CD4-positive, alpha-beta T cell treated with Interleukin-6 for 4 hours (primary cell): Measurements from ENCODE around the gene FNDC5.
A peak's percentile ranks its signal among the peaks of the same experiment; 100 is the strongest.
"Not testable (repeated sequence)": the region's sequence is repeated elsewhere in the genome, so short reads cannot be mapped to it uniquely, and the experiment has no call there.

Experiments used
- DNase-seq: peaks from one replicate; pipeline ENCODE4 v3.0.0-alpha.2; 2020; ENCODE audit warnings: mixed read lengths

FNDC5 gene

DNA sequence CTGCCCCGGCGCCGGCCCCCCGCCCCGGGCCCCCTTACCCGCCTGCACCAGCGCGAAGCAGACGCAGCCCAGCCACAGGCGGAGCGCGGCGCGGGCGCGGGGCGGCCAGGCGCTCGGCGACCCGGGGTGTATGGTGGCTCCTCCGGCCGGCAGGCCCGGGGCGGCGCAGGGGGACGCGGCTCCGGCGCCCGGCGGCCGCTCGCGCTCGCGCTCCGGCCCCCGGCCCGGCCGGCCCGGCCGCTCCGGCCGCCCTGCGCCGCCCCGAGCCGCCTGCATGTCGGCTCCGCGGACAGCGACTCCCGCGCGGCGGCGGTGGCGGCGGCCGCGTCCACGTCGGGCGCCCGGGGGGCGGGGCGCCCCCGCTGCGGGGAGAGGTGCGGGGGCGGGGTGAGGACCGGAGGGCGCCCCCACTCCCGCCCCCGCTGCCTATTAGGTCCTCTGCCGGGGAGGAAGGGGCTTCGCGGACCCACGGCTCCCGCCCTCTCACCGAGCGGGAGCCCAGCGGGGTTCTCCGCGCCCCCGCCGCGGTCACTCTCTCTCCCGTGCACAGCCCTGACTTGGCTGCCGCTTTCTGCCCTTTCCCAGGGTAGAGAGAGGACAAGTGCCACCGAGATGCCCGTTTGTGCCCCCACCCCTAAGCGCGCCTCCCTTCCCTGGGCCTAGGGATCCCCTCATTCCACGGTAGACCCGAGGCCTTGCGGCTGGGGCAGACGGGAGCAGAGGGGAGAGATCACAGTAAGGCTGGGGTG is at the start of gene FNDC5:
Gene FNDC5 (minus strand): TSS at position 298 of the 749 bp plus-strand sequence.
- no peak for DNase-seq

DNA sequence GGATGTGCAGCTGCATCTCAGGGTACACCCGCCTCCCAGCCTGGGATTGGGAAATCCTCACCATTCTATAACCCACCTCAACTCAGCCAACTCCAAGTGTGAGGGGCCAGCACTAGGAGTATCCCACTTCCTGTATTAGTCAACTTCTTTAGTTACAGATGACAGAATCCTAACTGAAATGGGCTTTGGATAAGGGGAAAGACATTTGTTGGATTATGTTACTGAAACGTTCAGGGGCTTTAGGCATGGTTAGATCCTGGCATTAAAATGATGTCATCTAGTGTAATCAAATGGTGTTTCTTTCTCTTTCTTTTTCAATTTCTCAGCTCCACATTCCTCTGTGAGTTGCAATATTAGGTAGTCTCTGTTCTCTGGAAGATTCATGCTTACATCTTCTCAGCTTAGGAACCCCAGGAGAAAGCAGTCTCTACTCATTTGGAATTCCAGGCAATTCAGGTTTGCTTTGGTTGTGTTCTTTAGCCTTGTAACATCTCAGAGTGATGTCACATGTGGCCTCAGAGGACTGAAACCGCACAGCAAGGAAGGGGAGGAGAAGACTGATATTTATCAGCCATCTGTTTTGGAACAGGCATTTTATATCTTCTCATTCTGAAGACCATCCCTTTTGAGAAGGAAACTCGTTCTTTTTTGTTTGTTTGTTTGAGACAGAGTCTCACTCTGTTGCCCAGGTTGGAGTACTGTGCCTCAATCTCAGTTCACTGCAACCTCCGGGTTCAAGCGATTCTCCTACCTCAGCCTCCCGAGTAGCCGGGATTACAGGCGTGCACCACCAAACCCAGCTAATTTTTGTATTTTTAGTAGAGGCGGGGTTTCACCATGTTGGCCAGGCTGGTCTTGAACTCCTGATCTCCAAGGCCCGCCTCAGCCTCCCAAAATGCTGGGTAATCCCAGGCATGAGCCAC is 49.4 kb upstream of the FNDC5 start:
- DNase-seq: no peak

DNA sequence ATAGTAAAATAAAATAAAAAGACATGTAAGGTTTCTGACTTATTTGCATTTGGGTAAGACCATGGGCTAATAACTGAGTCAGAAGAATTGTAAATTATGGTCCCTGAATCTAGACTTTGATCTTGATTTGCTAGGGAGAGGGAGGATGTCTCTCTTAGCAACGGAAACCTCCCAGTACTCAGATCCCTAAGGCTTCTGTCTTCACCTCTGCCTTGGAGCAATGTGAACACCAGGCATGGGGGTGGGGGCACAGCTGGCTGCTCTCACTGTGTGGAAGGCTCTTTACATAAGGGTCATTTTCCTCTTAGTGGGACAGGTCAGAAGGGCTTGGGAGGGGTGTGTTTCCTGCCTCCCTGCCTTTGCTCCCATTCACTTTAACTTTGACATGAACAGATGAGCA is 47.5 kb upstream of the FNDC5 start:
- DNase-seq: no peak

DNA sequence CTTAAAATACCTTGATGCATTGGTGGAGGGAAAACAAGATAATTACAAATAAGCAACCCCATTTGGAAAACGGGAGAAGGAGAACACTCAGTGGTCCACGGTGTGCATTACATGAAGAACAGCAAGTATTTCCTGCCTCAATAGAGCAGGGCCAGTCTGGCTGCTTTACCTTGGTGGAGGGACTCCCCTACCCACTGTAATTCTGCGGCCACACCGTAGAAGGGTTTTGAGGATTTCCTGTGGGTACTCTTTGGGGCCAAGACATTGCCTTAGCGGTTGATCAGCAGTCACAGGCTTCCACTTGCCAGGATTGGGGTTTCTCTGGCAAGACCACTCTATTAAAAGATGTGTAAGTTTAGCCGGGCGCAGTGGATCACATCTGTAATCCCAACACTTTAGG is 46.8 kb upstream of the FNDC5 start:
- no peak for DNase-seq

DNA sequence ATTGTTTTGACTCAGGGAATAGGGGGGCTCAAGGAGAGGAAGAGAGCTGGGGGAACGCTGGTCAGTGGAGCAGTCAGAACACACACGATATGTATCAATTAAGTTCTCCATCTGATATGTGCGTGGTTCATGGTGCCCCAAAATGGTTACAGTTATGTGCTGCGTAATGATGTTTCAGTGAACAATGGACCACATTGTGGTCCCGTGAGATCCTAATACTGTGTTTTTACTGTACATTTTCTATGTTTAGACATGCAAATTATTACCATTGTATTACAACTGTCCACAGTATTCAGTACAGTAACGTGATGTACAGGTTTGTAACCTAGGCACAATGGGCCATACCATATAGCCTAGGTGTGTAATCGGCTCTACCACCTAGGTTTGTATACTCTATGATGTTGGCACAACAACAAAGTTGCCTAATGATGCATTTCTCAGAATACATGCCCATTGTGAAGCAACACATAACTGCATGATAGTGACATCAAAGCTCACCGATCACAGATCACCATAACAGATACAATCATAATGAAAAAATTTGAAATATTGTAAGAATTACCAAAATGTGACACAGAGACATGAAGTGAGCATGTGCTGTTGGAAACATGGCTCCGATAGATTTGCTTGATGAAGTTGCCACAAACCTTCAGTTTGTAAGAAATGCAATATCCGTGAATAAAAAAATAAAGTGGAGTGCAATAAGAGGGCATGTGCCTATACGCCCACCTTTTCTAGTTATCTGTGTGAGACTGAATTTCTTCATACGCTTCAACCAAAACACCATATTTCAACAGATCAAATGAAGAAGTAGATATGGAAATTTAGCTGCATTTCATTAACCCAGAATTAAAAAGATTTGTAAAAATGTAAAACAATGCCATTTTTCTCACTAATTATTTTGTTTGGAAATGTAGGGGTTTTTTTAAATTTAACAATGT is 45.3 kb upstream of the FNDC5 start:
- no peak for DNase-seq

DNA sequence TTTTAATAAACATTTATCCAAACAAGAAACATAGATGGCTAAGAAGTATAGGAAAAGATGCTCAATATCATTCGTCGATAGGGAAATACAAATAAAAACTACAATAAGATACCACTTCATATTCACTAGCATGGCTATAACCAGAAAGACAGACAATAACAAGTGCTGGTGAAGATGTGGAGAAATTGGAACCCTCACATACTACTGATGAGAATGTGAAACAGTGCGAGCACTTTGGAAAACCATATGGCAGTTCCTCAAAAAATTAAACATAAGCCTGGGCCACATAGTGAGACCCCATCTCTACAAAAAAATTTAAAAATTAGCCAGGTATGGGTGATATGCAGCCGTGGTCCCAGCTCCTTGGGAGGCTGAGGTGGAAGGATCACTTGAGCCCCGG is 39.6 kb upstream of the FNDC5 start:
- no peak for DNase-seq

DNA sequence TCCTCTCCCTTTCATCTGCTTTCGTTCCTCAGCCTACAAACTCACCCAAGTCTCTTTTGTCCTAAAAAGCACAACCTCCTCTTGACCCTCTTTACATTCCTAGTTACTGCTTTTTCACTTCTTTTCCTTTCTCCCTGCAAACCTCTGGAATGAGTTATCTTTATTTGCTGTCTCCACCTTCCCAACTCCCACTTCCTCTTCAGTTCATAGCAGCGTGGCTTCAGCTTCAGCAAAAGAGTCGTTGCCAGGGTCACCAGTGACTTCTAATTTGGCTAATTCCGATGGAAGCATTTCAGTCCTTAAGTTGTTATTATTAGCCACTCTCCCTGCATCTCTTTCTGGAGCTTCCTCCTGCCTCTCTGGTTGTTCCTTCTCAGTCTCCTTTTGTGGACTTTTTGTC is 36.7 kb upstream of the FNDC5 start:
- no peak for DNase-seq

DNA sequence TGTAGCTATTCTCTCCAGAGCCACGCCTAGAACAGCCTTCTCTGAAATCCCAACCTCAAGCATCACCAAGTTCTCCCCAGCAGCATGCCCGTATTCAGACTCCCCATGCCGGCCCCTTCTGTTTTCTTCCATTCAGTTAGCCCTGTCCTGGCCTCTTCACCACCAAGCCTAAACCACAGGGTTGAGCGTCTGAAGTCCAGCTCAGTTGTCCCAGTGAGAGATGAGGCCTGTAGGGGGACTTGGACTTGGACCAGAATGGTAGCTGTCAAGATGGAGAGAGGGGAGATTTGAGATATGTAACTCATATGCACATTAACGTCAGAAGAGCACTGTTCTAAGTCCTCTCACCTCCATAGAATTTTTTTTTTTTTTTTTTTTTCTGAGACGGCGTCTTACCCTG is 35.9 kb upstream of the FNDC5 start:
- no peak for DNase-seq

DNA sequence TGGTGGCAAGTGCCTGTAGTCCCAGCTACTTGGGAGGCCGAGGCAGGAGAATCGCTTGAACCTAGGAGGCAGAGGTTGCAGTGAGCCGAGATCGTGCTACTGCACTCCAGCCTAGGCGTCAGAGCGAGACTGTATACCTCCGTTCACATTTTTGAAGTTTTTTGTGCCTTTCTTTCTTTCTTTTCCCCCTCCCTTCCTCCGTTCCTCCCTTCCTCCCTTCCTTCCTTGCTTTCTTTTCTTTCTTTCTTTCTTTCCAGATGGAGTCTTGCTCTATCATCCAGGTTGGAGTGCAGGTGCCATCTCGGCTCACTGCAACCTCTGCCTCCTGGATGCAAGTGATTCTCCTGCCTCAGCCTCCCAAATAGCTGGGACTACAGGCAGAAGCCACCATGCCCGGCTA is 34.9 kb upstream of the FNDC5 start:
- not testable (repeated sequence) for DNase-seq

DNA sequence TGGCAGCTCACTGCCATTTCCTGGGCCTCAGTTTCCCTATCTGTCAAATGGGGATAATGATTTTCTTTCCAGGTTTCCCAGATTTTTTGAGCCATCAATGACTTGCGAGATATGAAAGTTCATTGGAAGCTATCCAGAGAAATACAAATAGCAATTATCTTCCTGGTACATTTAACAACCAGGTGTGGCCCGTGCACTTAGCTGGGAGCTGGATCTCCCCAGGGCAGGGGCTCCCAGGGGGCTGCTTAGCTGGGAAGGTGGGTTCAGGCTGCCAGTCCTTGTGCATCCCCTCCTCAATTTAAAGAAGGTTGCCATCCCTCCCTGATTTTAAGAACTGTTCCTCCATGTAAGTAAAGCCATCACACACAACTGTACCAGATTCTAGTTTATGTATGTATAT is 34.1 kb upstream of the FNDC5 start:
- no peak for DNase-seq

DNA sequence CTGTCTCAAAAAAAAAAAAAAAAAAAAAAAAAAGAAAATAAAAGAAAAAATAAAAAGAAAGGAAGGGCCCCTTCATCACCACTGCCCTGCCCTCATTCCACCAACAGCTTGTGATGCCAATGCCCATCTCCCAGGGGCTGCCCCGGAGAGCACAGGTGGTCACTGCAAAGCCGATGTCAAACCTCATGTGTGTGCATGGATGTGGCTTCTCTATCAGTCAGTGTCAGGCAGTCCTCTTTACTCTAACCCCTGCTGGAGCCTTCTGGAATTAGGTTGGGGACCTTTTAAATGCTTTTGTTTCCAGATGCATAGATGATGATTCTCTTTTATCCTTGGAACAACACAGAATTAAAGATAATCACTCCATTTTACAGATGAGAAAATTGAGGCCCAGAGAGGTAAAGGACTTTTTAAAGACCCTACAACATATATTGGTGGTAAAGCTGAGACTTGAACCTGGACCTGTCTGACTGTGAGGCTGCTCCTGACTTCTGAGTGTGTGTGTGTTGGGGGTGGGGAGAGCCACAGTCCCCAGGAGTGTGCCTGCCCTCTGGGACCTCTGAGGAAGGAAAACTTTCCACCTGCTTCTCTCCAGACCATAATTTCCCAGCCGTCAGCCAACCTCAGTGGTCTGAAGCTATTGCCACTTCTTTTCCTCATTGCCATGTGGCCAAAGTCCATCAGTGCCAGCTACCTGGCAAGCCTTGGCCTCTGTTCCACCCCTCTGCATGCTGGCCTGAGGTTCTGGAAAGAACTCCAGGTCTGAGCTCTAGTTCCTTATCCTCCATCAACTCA is 33.5 kb upstream of the FNDC5 start:
- DNase-seq: no peak

DNA sequence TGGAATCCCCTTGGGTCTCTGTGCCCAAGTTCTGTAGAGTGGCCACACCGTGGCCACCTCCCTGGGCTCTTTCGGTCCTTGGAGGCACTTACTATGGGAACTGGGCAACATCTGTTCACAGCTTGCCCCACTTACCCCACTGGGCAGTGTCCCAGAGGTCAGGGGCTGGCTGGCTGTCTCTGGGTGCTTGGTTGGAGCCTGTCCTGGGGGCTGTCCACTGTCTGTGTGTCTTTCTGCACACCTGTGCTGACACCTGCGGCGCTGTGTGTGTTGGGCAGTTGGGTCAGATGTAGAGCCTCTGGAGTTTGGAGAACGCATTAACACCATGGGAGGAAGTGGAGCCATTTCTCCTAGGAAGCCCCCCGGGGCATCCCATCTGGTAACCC is 31.8 kb upstream of the FNDC5 start:
- no peak for DNase-seq

DNA sequence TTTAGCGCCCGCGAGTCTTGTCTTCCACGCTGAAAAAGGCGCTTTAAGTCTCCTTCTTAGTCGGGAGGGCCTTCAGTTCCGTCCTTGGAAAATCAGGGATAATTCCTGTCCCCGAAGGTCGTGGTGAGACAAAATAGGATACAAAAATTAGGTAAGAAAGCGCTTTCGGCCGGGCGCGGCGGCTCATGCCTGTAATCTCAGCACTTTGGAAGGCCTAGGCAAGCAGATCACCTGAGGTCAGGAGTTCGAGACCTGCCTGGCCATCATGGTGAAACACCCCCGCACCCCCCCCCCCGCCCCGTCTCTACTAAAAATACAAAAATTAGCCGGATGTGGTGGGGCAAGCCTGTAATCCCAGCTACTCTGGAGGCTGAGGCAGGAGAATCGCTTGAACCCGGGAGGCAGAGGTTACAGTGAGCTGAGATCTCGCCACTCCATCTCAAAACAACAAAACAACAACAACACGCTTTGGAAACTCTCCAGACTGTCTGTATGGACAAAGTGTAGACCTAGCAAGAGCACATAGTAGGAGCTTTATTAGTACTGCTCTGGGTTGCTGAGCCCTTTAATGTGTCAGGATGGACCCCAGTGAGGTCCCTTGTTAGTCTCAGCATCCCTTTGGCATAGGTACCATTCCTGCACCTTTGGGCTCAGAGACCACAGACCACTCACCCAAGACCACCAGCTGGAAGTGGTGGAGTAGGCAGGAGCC is 31.3 kb upstream of the FNDC5 start:
- no peak for DNase-seq

DNA sequence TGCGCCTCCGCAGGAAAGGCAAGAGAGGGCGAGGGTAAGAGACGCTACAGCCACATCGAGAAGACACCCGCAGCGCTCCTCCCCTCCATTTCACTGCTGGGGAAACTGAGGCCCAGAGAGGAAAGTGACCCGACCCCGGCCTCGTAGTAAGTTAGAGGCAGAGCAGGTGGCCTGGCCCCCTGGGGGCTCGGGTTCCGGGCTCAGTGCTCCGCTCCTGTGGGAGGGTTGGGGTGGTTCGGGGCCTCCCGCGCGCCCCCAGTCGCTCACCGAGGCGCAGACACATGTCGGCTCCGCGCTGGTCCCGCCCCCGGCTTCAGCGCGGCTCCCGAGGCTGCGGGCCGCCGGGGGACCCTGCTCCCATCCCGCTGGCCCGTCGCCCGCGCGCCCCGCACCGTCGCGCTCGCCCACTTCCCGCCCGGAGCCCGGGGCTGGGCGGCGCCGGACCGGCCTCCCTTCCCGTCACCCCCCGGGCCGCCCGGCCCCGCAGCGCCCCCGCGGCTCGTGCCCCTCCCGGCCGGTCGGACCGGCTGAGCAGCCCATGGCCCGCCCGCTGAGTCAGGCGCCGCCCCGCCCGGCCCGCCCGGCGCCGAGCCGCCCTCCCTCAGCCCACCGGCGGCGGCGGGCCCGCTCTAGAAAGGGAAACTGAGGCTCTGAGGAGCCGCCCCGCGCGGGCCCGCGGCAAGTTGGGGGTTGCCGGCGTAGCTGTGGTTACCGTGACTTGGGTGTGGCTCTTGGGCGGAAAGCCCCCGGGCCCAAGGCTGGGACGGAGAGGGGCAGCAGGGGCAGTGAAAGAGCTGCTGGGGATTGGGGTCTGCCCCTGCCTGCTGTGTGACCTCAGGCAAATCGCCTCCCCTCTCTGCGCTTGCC is 30.5 kb upstream of the FNDC5 start, which contains the start of gene TMEM54:
Gene TMEM54 (minus strand): TSS at position 434 of the 867 bp plus-strand sequence. CDS start 151 bp downstream, at position 283.
- DNase-seq: peak; percentile 6

DNA sequence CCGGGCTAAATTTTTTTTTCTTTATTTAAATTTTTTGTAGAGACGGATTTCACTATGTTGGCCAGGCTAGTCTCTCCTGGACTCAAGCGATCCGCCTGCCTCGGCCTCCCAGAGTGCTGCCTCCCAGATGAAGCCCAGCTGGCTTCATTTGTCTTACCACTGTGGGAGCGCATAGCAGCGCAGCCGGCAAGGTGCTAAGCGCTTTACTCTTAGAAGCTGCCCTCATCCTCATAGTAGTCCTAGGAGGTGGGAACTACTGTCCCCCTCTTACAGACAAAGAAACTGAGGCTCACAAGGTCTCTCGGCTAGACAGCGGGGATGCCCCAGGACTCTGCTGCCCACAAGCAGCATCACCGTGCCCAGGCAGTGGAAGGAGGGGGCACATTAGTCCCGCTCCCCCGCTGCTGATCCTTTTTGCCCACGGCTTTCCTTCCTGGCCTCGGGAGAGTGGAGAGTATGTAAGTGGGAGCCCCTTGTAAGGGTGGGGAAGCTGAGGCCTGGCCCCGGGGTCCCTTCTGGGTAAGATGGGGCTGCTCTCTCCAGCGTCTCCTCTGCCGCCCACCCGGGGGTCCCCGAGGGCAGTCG is 29.8 kb upstream of the FNDC5 start:
- DNase-seq: no peak

DNA sequence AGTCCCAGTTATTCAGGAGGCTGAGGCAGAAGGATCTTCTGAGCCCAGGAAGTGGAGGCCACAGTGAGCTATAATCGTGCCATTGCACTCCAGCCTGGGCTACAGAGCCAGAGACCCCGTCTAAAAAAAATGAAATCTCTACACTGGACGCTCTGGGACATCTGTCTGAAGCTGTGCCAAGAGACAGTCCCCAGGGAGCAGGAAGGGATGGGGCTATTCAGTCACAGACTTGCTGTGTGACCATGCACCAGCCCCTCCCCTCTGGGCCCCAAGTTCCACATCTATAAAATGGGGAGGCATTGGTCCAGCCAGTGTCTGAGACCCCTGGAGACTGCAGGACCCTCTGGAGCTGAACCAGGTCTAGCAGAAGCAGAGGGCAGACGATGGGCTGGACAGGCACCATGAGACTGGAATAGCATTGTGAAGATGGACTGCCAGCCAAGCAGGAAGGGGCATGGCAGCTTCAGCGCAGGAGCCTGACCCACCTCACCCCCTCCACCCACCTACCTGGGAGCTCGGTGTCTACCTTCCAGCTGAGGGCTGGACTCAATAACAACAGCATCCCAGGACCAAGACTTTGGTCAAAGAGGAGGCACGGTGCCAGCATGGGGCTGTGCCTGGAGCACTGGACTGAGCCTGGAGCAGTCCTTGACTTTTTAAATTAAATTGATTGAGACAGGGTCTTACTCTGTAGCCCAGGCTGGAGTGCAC is 29.0 kb upstream of the FNDC5 start:
- no peak for DNase-seq

DNA sequence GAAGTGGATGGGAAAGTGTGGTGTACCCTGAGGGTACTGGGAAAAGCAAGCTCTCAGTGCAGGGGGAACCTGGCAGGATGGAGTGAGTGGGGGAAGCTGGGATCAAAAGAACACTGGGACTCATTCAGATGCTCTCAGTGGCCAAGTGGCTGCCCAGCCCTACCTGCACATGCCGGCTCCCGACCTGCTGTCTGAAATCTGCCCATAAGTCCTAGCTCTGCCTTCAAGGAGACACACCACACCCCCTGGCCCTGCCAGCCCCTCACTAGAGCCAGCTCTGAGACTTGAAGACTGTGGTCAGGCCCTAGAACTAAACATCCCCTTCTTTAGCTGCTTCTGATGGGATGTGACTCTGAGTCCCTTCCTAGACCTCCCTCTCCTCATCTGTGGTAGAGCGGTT is 28.2 kb upstream of the FNDC5 start:
- DNase-seq: no peak

DNA sequence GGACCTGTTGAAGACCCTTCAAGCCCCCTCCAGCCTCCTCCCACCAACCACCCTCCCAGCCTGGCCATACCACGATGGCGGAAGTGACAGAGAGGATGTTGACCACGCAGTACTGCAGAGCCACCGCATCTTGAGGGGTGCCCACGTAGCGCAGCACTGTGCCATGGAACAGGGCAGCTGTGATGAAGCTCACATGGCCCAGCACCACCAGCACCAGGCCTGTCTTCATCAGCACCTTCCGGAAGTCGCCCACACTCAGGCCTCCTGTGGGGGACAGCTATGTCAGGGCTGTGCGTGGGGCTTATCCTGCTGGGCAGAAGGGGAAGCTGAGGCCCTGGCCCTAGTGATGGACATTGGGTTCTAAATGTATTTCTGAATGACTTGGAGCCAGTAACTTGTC is 27.3 kb upstream of the FNDC5 start:
- no peak for DNase-seq
